SJCRH30 (cell line): Measurements from ENCODE around the gene DUSP9. TPM values are rescaled to one million over a fixed set of nuclear protein-coding genes. Genes with fewer than 3 reads are reported as not detected.

Source experiments
- DNase-seq, 2 experiments: peaks; one replicate each; pipeline ENCODE4 v3.0.0-alpha.2; 2015 to 2020
- H3K27ac ChIP-seq: fragments of 250-450 bp; sonication (Bioruptor Pico); 2 replicates; pipeline ENCODE4 v1.5.1; 2020; ENCODE audit warnings: mild to moderate bottlenecking, moderate library complexity
- H3K27me3 ChIP-seq: fragments of 250-450 bp; sonication (Bioruptor Pico); 2 replicates; pipeline ENCODE4 v1.5.1; 2020; ENCODE audit warnings: mild to moderate bottlenecking, moderate library complexity
- H3K36me3 ChIP-seq: fragments of 250-450 bp; sonication (Bioruptor Pico); 2 replicates; pipeline ENCODE4 v1.5.1; 2020; ENCODE audit warnings: mild to moderate bottlenecking, moderate library complexity
- H3K4me1 ChIP-seq: fragments of 250-450 bp; sonication (Bioruptor Pico); 2 replicates; pipeline ENCODE4 v1.5.1; 2020; ENCODE audit warnings: mild to moderate bottlenecking, moderate library complexity
- H3K4me3 ChIP-seq: fragments of 250-450 bp; sonication (Bioruptor Pico); 2 replicates; pipeline ENCODE4 v1.5.1; 2020; ENCODE audit warnings: mild to moderate bottlenecking, moderate library complexity
- H3K9me3 ChIP-seq: fragments of 250-450 bp; sonication (Bioruptor Pico); replicated peaks from 2 replicates; pipeline ENCODE4 v1.5.1; 2020; ENCODE audit warnings: mild to moderate bottlenecking, moderate library complexity
- total RNA-seq: library from RNA; depleted of rRNA; stranded (reverse); fragments of >200 nt; shearing (Covaris generic); gene quantifications from 2 replicates; pipeline ENCODE4 v1.2.3, GENCODE V29; 2014

The DUSP9 gene
- total RNA-seq, 1 experiment from 2014 or later = 0.14 TPM

DNA sequence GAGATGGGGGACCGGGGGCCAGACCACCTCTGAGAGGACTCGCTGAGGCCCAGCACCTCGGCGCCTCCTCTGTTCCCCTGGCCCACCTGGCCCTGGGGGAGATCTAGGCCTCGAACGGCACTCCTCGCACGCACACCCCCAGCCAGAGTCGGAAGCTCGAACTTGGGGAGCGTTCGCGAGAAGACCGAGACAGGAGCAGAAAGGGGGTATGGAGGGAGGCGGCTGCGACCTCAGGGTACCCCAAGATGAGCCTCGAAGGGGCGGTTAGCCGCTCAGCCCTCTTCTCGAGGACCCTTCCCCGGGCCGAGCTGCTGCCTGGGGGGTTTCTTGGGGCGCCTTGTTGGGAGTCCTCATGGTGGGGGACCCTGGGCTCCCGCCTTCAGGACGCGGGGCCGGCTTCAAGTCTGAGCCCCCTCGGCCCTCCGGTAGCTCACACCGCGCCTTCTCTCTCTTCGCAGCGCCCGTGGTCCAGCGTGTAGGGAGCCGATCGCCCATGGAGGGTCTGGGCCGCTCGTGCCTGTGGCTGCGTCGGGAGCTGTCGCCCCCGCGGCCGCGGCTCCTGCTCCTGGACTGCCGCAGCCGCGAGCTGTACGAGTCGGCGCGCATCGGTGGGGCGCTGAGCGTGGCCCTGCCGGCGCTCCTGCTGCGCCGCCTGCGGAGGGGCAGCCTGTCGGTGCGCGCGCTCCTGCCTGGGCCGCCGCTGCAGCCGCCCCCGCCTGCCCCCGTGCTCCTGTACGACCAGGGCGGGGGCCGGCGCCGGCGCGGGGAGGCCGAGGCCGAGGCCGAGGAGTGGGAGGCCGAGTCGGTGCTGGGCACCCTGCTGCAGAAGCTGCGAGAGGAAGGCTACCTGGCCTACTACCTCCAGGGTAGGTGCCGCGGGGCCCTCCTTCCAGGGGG lies 706 bp downstream of the DUSP9 start:
- Histone ChIP-seq H3K27me3 (no peaks in the 10 kb centered on the region), H3K36me3 (no peaks in the 10 kb centered on the region), H3K4me1 (no peaks in the 10 kb centered on the region)

DNA sequence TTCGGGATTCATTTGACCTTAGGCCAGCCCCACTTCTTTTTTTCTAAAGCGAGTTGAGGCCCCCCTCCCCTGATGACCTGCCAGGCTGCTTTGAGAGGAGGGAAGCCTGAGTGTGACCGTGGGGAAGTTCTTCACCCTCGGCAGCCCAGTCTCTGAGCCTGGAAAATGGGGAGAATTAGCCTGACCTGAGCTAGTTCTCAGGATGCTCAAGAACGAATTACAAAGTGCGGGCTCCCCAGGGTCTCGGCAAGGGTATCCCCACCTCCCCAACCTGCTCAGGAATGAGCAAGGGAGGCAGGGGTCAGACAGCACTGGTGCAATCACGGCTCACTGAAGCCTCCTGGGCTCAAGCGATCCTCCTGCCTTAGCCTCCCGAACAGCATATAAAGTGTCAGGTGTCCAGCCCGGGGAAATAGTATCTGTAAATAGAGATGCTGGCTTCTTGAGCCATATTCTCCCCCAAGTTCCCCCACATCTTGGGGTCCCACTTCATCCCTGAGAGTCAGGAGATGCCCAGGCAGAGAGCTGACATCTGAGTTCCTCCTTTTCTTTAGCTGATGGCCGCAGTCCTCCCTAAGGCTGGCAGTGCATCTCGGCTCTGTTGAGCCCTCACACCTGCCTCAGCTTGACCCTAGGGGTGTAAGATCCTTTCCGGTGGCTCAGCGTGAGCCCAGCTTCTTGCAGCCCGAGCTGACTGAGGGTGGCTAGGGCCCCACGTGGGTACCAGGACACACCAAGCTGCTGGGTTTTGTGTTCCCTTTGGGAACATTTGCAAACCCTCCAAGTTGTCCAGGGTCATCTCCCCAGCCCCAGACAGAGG lies 1.6 kb downstream of the DUSP9 start:
- no peak for DNase-seq
- H3K4me3 ChIP-seq = no peak overlapping the region
- no peaks in the 10 kb centered on the region for H3K27me3 ChIP-seq
- H3K9me3 ChIP-seq = no peaks in the 10 kb centered on the region; the same call in 1 of the 2 replicates
- no peaks in the 10 kb centered on the region for H3K4me1 ChIP-seq
- no peak overlapping the region for H3K27ac ChIP-seq
- H3K36me3 ChIP-seq = no peaks in the 10 kb centered on the region

More for the DNA sequence above, 706 bp downstream of the DUSP9 start:
- Histone ChIP-seq H3K9me3 (no peaks in the 10 kb centered on the region), H3K4me3 (no peak overlapping the region), H3K27ac (no peak overlapping the region)
- no peak for DNase-seq

DNA sequence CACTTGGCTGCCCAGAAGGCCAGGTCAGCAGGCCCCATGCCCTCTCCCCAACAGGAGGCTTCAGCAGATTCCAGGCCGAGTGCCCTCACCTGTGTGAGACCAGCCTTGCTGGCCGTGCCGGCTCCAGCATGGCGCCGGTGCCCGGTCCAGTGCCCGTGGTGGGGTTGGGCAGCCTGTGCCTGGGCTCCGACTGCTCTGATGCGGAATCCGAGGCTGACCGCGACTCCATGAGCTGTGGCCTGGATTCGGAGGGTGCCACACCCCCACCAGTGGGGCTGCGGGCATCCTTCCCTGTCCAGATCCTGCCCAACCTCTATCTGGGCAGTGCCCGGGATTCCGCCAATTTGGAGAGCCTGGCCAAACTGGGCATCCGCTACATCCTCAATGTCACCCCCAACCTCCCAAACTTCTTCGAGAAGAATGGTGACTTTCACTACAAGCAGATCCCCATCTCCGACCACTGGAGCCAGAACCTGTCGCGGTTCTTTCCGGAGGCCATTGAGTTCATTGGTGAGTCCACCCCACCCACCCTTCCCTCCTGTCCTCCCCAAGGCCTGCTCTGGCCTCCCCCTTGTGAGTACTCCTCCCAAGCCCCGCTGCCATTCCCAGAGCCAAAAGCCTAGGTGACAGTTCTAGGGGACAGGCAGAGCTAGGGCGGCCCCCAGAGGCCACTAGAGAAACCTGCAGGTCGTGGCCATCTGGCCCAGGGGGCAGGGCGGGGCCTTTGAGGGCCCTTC lies 2.3 kb downstream of the DUSP9 start:
- no peak overlapping the region for H3K4me3 ChIP-seq

GRCh38 chrX:153649915-153650782 lies 3.1 kb downstream of the DUSP9 start:
- H3K27ac ChIP-seq = no peak overlapping the region

More for the DNA sequence above, 2.3 kb downstream of the DUSP9 start:
- Histone ChIP-seq H3K9me3 (no peaks in the 10 kb centered on the region; the same call in 1 of the 2 replicates), H3K4me1 (no peaks in the 10 kb centered on the region), H3K27ac (no peak overlapping the region), H3K27me3 (no peaks in the 10 kb centered on the region), H3K36me3 (no peaks in the 10 kb centered on the region)
- peak; percentile 34 to 65 for DNase-seq

GRCh38 chrX:153650959-153651358 lies 4.0 kb downstream of the DUSP9 start:
- Histone ChIP-seq H3K4me3 (no peak overlapping the region), H3K36me3 (no peaks in the 10 kb centered on the region), H3K27me3 (no peaks in the 10 kb centered on the region), H3K4me1 (no peaks in the 10 kb centered on the region), H3K9me3 (no peaks in the 10 kb centered on the region; the same call in 1 of the 2 replicates), H3K27ac (no peak overlapping the region)
- DNase-seq = no peak

More at GRCh38 chrX:153649915-153650782, 3.1 kb downstream of the DUSP9 start:
- Histone ChIP-seq H3K9me3 (no peaks in the 10 kb centered on the region; the same call in 1 of the 2 replicates), H3K27me3 (no peaks in the 10 kb centered on the region), H3K4me1 (no peaks in the 10 kb centered on the region), H3K36me3 (no peaks in the 10 kb centered on the region), H3K4me3 (no peak overlapping the region)
- DNase-seq = no peak

GRCh38 chrX:153651540-153652079 lies 4.6 kb downstream of the DUSP9 start:
- no peaks in the 10 kb centered on the region for H3K4me1 ChIP-seq
- no peaks in the 10 kb centered on the region; the same call in 1 of the 2 replicates for H3K9me3 ChIP-seq
- no peaks in the 10 kb centered on the region for H3K36me3 ChIP-seq
- DNase-seq = peak in 1 of 2 experiments; percentile 19
- no peak overlapping the region for H3K4me3 ChIP-seq
- no peak overlapping the region for H3K27ac ChIP-seq
- no peaks in the 10 kb centered on the region for H3K27me3 ChIP-seq

GRCh38 chrX:153653556-153653955 lies 6.6 kb downstream of the DUSP9 start:
- no peak for DNase-seq
- H3K4me3 ChIP-seq = no peak overlapping the region
- H3K9me3 ChIP-seq = no peaks in the 10 kb centered on the region; the same call in 1 of the 2 replicates
- no peaks in the 10 kb centered on the region for H3K4me1 ChIP-seq
- H3K36me3 ChIP-seq = no peaks in the 10 kb centered on the region
- no peaks in the 10 kb centered on the region for H3K27me3 ChIP-seq
- H3K27ac ChIP-seq = no peak overlapping the region

- Histone ChIP-seq H3K27ac (no peak overlapping the region), H3K27me3 (no peaks in the 10 kb centered on the region), H3K36me3 (no peaks in the 10 kb centered on the region), H3K4me3 (no peak overlapping the region), H3K9me3 (no peaks in the 10 kb centered on the region; the same call in 1 of the 2 replicates), H3K4me1 (no peaks in the 10 kb centered on the region)
- no peak for DNase-seq
Observed at GRCh38 chrX:153657161-153657560, 10.2 kb downstream of the DUSP9 start.

GRCh38 chrX:153659268-153659667 lies 12.3 kb downstream of the DUSP9 start:
- Histone ChIP-seq H3K9me3 (no peaks in the 10 kb centered on the region), H3K27me3 (no peaks in the 10 kb centered on the region)
- DNase-seq = no peak

GRCh38 chrX:153662266-153662665 lies 15.3 kb downstream of the DUSP9 start:
- DNase-seq = no peak
- no peak overlapping the region for H3K27ac ChIP-seq
- H3K36me3 ChIP-seq = no peaks in the 10 kb centered on the region
- H3K4me3 ChIP-seq = no peak overlapping the region
- H3K9me3 ChIP-seq = no peaks in the 10 kb centered on the region
- H3K27me3 ChIP-seq = no peaks in the 10 kb centered on the region
- no peaks in the 10 kb centered on the region for H3K4me1 ChIP-seq

More at GRCh38 chrX:153659268-153659667, 12.3 kb downstream of the DUSP9 start:
- no peak overlapping the region for H3K4me3 ChIP-seq
- H3K27ac ChIP-seq = no peak overlapping the region
- no peaks in the 10 kb centered on the region for H3K4me1 ChIP-seq
- H3K36me3 ChIP-seq = no peaks in the 10 kb centered on the region

- no peak for DNase-seq
- Histone ChIP-seq H3K4me3 (no peak overlapping the region), H3K27ac (no peak overlapping the region), H3K27me3 (no peaks in the 10 kb centered on the region), H3K9me3 (no peaks in the 10 kb centered on the region), H3K36me3 (no peaks in the 10 kb centered on the region), H3K4me1 (no peaks in the 10 kb centered on the region)
Observed at GRCh38 chrX:153665726-153666306, 18.8 kb downstream of the DUSP9 start.

GRCh38 chrX:153667281-153667955 lies 20.4 kb downstream of the DUSP9 start:
- Histone ChIP-seq H3K9me3 (no peaks in the 10 kb centered on the region), H3K27me3 (no peaks in the 10 kb centered on the region), H3K4me3 (no peak overlapping the region), H3K27ac (no peak overlapping the region), H3K36me3 (no peaks in the 10 kb centered on the region), H3K4me1 (no peaks in the 10 kb centered on the region)
- DNase-seq = no peak

GRCh38 chrX:153667956-153668396 lies 21.0 kb downstream of the DUSP9 start:
- H3K9me3 ChIP-seq = no peaks in the 10 kb centered on the region
- H3K4me3 ChIP-seq = no peak overlapping the region
- DNase-seq = peak; percentile 70 to 87
- no peaks in the 10 kb centered on the region for H3K27me3 ChIP-seq
- no peaks in the 10 kb centered on the region for H3K4me1 ChIP-seq
- no peaks in the 10 kb centered on the region for H3K36me3 ChIP-seq
- H3K27ac ChIP-seq = no peak overlapping the region
